RWPE2 (cell line): ENCODE measurements around the gene GLRX3.

Experiments used
- ATAC-seq: fragments of 200-7000 bp; cut with Tn5 transposase; 3 replicates; pipeline ENCODE4 v1.9.1; 2021; ENCODE audit warnings: low read depth
- DNase-seq: peaks from one replicate; pipeline ENCODE4 v3.0.0-alpha.2; 2020; ENCODE audit warnings: low spot score
- H3K27ac ChIP-seq: fragments of 450-650 bp; 2 replicates; pipeline ENCODE4 v1.5.1; 2017; ENCODE audit warnings: mild to moderate bottlenecking; ENCODE audit not compliant: poor library complexity, severe bottlenecking
- H3K27me3 ChIP-seq: fragments of 250-450 bp; sonication (Bioruptor Pico); 2 replicates; pipeline ENCODE4 v1.5.1; 2021; ENCODE audit warnings: mild to moderate bottlenecking, moderate library complexity; ENCODE audit not compliant: insufficient read depth, poor library complexity, severe bottlenecking
- H3K36me3 ChIP-seq: fragments of 250-450 bp; sonication (Bioruptor Pico); 2 replicates; pipeline ENCODE4 v1.5.1; 2020; ENCODE audit warnings: low read depth, mild to moderate bottlenecking, moderate library complexity
- H3K4me1 ChIP-seq: fragments of 250-450 bp; sonication (Bioruptor Pico); 2 replicates; pipeline ENCODE4 v1.5.1; 2021; ENCODE audit warnings: mild to moderate bottlenecking, moderate library complexity; ENCODE audit not compliant: insufficient read depth, poor library complexity, severe bottlenecking
- H3K4me3 ChIP-seq: fragments of 250-450 bp; sonication (Bioruptor Pico); 2 replicates; pipeline ENCODE4 v1.5.1; 2021; ENCODE audit warnings: mild to moderate bottlenecking, moderate library complexity; ENCODE audit not compliant: severe bottlenecking
- H3K9me3 ChIP-seq: fragments of 250-450 bp; sonication (Bioruptor Pico); 2 replicates; pipeline ENCODE4 v1.5.1; 2021; ENCODE audit warnings: mild to moderate bottlenecking, moderate library complexity; ENCODE audit not compliant: severe bottlenecking
- TF ChIP-seq, protein P1 (sequence below): fragments of 450-650 bp; IDR thresholded peaks from one replicate; pipeline ENCODE4 v1.5.1; 2017; ENCODE audit warnings: mild to moderate bottlenecking, moderate library complexity; ENCODE audit not compliant: poor library complexity, severe bottlenecking

Gene GLRX3

DNA sequence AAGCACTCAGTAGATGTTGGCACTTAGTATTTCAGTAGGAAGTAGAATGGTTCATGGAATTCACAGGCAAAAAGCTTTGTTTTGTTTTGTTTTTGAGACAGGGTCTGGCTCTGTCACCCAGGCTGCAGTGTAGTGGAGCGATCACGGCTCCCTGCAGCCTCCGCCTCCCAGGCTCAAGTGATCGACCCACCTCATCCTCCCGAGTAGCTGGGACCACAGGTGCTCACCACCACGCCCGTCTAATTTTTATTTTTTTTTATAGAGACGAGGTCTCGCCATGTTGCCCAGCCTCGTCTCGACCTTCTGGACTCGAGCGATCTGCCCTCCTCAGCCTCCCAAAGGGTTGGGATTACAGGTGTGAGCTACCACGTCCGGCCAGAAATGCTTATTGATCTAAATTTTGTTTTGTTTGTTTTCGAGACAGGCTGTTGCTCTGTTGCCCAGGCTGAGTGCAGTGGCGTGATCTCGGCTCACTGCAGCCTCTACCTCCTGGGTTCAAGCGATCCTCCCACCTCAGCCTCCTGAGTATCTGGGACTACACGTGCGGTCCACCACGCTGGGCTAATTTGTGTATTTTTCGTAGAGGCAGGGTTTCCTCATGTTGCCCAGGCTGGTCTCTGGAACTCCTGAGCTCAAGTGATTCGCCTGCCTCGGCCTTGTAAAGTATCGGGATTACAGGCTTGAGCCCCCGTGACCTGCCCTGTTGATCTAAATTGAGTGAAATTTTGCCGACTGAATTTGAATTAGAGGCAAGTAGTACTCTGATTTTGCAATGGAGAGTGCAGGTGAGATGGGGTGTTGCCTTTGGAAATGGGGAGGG lies 1.7 kb downstream of the GLRX3 start:
- no peak for ATAC-seq
- Histone ChIP-seq H3K4me3 (peak overlapping the region; percentile 87), H3K36me3 (peaks cover 49% of the 10 kb centered on the region), H3K4me1 (peaks cover 29% of the 10 kb centered on the region), H3K27me3 (no peaks in the 10 kb centered on the region), H3K9me3 (no peaks in the 10 kb centered on the region), H3K27ac (peak overlapping the region; percentile 78)
- DNase-seq, result no peak
- TF ChIP-seq, protein P1, sequence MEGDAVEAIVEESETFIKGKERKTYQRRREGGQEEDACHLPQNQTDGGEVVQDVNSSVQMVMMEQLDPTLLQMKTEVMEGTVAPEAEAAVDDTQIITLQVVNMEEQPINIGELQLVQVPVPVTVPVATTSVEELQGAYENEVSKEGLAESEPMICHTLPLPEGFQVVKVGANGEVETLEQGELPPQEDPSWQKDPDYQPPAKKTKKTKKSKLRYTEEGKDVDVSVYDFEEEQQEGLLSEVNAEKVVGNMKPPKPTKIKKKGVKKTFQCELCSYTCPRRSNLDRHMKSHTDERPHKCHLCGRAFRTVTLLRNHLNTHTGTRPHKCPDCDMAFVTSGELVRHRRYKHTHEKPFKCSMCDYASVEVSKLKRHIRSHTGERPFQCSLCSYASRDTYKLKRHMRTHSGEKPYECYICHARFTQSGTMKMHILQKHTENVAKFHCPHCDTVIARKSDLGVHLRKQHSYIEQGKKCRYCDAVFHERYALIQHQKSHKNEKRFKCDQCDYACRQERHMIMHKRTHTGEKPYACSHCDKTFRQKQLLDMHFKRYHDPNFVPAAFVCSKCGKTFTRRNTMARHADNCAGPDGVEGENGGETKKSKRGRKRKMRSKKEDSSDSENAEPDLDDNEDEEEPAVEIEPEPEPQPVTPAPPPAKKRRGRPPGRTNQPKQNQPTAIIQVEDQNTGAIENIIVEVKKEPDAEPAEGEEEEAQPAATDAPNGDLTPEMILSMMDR, result no peak

DNA sequence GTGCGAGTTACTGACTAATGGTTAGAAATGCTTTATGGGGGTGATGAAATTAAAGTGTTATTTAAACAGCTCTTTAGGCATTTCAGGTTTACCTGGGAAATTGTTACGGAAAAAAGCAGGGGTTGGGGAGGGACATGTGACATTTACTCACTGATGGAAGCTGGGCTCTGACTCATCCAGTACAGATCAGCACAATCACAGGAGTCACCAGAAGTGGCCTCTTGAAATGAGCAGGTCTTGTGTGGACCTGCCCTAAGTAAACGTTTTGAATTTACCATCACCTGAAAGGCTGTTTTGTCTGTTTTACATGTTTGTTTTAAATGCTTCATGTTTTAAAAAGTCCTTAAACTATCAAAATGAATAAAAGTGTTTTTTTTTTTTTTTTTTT lies 2.3 kb downstream of the GLRX3 start:
- no peaks in the 10 kb centered on the region for H3K9me3 ChIP-seq
- H3K4me3 ChIP-seq, result no peak overlapping the region
- H3K4me1 ChIP-seq, result peaks cover 29% of the 10 kb centered on the region
- TF ChIP-seq, protein P1, result no peak
- H3K36me3 ChIP-seq, result peaks cover 53% of the 10 kb centered on the region
- H3K27me3 ChIP-seq, result no peaks in the 10 kb centered on the region
- DNase-seq (peak; percentile 73), ATAC-seq (peak; percentile 82)
- peak overlapping the region; percentile 78 for H3K27ac ChIP-seq

DNA sequence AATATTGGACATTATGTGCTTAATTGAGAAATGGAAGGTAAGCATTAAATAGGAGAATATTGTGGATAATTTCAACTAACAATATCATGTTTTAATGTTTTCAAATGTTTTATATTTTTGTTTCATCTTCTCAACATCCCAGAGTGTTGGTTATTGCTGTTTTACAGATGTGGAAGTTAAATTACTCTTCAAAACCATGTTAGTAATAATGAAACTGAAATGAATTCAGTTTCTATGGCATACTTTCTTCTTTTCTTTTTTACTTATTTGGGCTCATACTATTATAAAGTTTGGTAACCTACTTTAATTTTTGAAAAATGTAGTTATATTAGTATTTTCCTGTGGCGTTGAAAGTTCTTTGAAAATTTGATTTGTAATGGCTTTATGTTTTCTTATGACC lies 4.2 kb downstream of the GLRX3 start:
- Histone ChIP-seq H3K4me1 (peaks cover 29% of the 10 kb centered on the region), H3K36me3 (peaks cover 64% of the 10 kb centered on the region), H3K9me3 (no peaks in the 10 kb centered on the region), H3K27ac (no peak overlapping the region), H3K4me3 (no peak overlapping the region), H3K27me3 (no peaks in the 10 kb centered on the region)
- TF ChIP-seq, protein P1, result no peak
- ATAC-seq, result no peak
- no peak for DNase-seq

DNA sequence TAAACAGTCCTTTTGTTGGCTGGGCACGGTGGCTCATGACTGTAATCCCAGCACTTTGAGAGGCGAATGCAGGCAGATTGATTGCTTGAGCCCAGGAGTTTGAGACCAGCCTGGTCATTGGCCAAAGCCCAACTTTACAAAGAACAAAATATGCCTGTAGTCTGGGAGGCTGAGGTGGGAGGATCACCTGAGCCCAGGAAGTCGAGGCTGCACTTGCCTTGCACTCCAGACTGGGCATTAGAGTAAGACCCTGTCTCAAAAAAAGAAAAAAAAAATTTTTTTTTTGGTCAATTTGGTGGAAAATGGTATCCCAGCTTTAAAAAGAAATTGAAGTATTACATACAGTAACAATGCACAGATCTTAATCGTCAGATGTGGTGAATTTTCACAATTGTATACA lies 4.8 kb downstream of the GLRX3 start:
- peaks cover 70% of the 10 kb centered on the region for H3K36me3 ChIP-seq
- peaks cover 29% of the 10 kb centered on the region for H3K4me1 ChIP-seq
- no peaks in the 10 kb centered on the region for H3K27me3 ChIP-seq
- no peak for DNase-seq
- no peak for ATAC-seq
- no peaks in the 10 kb centered on the region for H3K9me3 ChIP-seq
- TF ChIP-seq, protein P1, result no peak
- H3K4me3 ChIP-seq, result no peak overlapping the region
- no peak overlapping the region for H3K27ac ChIP-seq

DNA sequence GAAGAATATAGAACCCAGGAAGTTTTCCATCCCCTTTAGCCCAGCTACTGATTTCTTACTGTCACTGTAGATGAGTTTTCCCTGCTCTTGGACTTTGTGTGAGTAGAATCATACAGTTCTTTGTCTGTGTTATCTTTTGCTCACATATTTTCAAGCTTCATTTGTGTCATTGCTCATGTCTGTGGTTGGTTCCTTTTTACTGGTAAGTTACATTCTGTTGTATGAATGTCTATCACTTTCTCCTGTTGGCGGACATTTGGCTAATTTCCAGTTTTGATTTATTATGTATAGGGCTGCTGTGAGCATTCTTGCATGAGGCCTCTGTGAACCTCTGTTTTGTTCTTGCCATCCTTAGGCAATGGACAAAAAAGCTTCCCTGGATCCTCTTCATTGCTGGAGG lies 5.3 kb downstream of the GLRX3 start:
- Histone ChIP-seq H3K36me3 (peaks cover 75% of the 10 kb centered on the region), H3K4me3 (no peak overlapping the region), H3K27ac (no peak overlapping the region), H3K4me1 (peaks cover 29% of the 10 kb centered on the region), H3K9me3 (no peaks in the 10 kb centered on the region), H3K27me3 (no peaks in the 10 kb centered on the region)
- DNase-seq (no peak), ATAC-seq (no peak)
- TF ChIP-seq, protein P1, result no peak
